DMS114 treated with DMSO at 0.1 percent for 48 hours (cell line): ENCODE data around the gene SERPINI2.

Source experiments
- DNase-seq: peaks from one replicate; lab custom pipeline; 2025; ENCODE audit not compliant: unreplicated experiment; lab: John Stamatoyannopoulos, UW

Gene SERPINI2

DNA sequence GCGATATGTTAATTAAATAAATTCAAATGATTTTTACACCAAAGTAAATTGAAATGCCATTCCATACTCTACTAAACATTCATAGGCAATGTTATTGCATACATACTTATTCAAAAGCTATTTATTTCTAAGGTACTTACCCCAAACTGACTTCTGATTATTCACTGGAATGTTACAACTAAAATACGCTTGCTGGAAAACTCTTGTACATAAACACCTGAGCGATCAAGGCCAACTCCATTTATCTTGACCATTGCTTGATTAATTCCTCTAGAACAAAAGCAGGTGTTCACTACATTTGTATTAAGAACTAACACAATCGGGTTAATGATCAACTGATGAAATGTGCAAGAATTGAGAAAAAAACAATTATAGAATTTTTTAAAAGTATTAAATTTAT, at the start of gene SERPINI2:
SERPINI2 (minus strand) TSS at position 180 of the 400 bp plus-strand sequence. CDS start 2,208 bp downstream, outside the sequence.
- no peak for DNase-seq

DNA sequence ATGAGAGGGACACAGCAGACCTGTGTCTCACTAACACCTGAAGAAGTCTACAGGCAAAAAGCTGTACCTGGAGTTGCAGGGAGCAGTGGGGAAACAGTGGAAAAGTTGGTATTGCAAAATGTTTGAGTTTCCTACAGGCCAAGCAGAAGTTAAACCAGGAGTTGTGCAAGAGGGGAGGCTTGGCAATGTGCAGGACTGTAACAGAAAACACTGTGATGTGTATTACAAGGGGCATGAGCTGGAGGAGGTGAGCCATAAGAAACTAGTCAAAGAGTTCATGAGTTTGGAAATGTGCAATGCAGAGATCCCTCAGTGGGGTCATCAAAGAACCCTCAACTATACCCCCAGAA, 47.1 kb upstream of the SERPINI2 start:
- DNase-seq = no peak

GRCh38 chr3:167520266-167521005, 46.6 kb upstream of the SERPINI2 start:
- no peak for DNase-seq

GRCh38 chr3:167507954-167508353, 34.1 kb upstream of the SERPINI2 start:
- DNase-seq = no peak

DNA sequence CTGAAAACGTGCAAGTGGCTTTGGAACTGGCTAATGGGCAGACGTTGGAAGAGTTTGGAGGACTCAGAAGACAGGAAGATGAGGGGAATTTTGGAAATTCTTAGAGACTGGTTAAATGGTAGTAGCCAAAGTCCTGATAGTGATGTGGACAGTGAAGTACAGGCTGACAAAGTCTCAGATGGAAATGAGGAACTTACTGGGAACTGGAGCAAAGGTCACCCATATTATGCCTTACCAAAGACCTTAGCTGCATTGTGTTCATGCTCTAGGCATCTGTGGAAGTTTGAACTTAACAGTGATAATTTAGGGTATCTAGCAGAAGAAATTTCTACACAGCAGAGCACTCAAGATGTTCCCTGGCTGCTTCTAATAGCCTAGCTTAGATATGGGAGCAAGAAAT, 28.6 kb upstream of the SERPINI2 start:
- DNase-seq = no peak

- no peak for DNase-seq
Measured at GRCh38 chr3:167501941-167502340, 28.1 kb upstream of the SERPINI2 start.

- DNase-seq = no peak
Measured at GRCh38 chr3:167497903-167498302, 24.1 kb upstream of the SERPINI2 start.

- no peak for DNase-seq
Measured at GRCh38 chr3:167493244-167493643, 19.4 kb upstream of the SERPINI2 start.

DNA sequence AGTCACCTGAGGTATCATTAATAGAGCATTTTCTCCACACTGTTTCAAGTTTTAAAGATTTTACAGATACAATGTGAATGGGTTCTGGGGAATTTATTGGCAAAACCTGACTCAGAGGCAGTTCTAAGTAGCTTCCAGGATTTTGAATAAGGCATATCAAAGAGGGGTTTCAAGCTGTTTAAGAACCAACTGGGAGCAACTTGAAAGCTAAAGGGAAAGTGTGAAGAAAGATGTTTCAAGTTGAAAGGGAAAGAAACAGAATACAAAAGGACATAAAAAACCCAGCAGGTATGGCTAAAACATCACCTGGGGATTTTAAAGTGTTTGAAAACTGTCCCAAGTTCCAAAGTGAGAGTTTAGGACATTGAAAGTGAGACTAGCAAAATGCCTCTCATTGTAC, 17.8 kb upstream of the SERPINI2 start:
- no peak for DNase-seq

- DNase-seq = no peak
Measured at GRCh38 chr3:167489571-167489970, 15.7 kb upstream of the SERPINI2 start.

DNA sequence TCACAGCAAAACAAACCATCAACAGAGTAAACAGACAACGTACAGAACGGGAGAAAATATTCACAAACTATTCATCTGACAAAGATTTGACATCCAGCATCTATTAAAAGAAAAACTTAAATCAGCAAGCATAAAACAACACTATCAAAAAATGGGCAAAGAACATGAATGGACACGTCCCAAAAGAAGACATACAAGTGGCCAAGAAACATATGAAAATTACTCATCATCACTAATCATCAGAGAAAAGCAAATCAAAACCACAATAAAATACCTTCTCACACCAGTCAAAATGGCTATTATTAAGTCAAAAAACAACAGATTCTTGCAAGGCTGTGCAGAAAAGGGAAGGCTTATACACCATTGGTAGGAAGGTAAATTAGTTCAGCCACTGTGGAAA, 13.7 kb upstream of the SERPINI2 start:
- DNase-seq = no peak

GRCh38 chr3:167484551-167484950, 10.7 kb upstream of the SERPINI2 start:
- no peak for DNase-seq

DNA sequence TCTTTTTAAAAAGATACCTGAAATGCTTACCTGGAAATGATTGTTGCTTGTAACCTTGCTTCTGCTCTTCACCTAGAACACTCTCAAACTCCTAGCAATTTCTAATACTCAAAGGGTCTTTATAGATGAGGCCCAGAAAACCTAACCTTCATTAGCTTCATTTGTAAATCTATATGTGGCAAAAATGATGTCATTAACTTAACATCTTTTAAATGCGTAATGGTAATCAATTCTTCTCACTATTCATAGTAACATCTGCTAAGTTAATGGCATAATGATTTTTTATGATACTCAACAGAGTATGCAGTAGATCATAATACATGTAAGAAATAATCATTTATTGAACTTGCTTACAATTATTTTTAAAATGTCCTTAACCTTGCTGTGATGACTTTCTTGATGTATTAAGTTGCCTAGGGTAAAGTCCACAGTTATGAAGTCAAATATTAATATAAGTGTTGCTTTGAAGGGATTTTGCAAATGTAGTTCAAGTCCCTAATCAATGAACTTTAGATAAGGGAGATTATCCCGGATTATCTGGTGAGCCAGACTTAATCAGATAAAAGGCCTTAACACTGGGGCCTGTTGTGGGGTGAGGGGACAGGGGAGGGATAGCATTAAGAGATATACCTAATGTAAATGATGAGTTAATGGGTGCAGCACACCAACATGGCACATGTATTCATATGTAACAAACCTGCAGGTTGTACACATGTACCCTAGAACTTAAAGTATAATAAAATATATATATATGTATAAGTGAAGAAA, 10.1 kb upstream of the SERPINI2 start:
- no peak for DNase-seq

- no peak for DNase-seq
Measured at GRCh38 chr3:167481164-167481563, 7.3 kb upstream of the SERPINI2 start.

DNA sequence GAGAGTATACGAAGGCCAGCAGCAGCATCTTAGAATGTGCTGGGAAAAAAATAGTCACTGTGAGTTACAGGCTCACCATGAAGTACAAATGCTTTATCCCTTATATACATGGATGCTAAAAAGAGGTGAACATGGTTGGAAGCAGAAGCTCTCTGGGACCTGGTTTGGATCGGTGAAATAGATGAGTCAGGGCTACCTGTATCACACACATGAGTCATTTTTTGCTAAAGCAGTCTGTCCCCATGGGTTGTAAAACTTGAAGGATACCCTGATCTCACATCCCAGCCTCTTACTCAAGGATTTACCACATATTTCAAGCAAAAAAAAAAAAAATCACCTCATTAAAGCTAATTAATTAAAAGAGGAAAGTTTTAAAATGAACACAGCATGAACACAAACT, 6.9 kb upstream of the SERPINI2 start:
- no peak for DNase-seq

- DNase-seq = no peak
Measured at GRCh38 chr3:167469381-167469780, 4.5 kb downstream of the SERPINI2 start.

GRCh38 chr3:167467848-167468611, 5.8 kb downstream of the SERPINI2 start:
- no peak for DNase-seq

DNA sequence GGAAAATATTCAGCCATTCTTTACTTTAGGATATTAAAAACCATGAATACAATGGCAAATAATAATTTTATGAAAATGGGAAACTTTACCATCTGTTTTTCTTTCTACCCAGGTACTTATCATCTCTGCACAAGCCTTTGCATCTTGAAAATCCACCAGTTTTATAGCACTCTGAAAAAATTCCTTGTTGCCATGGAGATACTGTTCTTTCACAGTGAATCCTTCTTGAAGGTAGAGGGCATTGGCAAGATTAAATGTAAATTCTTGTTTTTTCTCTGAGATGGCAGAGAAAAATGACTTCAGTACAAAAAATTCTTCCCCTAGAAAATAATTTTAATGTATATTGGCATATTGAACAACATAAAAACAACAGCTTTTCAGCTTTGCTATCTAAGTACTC, 6.9 kb downstream of the SERPINI2 start:
- DNase-seq = no peak

DNA sequence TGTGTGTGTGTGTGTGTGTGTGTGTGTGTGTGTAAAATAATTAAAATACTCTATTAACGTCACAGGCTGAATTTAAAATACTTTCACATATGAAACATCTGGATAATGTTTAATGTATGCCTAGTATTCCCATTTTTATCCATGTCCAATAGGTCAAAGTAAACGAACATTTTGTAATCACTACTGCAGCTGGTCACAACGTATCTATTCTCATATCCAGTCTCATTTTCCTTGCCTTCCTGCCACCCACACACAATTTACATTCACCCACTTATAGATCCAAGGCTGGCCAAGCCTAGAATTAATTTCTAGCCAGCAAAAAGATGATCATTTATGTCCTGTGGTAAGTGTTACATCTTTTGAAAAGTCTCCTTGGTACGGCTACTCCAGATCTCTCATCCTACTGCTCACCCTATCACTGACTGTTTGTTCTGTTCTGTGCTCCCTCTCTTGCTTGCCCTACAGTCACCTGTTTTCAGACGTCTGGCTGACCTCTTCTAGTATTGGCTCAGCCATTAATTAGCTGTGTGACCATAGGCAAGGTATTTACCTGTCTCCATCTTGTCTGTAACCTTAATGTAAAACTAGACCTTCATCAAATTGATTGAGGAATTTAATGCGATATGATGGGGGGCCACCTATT, 17.6 kb downstream of the SERPINI2 start:
- DNase-seq = no peak

GRCh38 chr3:167453815-167454214, 20.0 kb downstream of the SERPINI2 start:
- DNase-seq = no peak

GRCh38 chr3:167451282-167451681, 22.6 kb downstream of the SERPINI2 start:
- DNase-seq = no peak
